Neural cell (in vitro differentiated cells): ENCODE measurements around the gene LZTS3.

Source experiments
- CTCF ChIP-seq: fragments of 450-650 bp; IDR thresholded peaks from 2 replicates; pipeline ENCODE4 v1.5.1; 2014; ENCODE audit warnings: antibody characterized with exemption, mild to moderate bottlenecking, moderate library complexity; ENCODE audit not compliant: poor library complexity, severe bottlenecking
- EP300 ChIP-seq: fragments of 450-650 bp; conservative IDR thresholded peaks from 2 replicates; pipeline ENCODE4 v1.6.1; 2014; ENCODE audit warnings: antibody characterized with exemption, mild to moderate bottlenecking, moderate library complexity; ENCODE audit not compliant: poor library complexity, severe bottlenecking
- EZH2 ChIP-seq: fragments of 200-600, 300-800 bp; shearing (Covaris generic), sonication (generic); IDR thresholded peaks from 2 replicates; pipeline ENCODE4 v1.6.1; 2014; ENCODE audit warnings: antibody characterized with exemption, low read length, borderline replicate concordance, mild to moderate bottlenecking; ENCODE audit not compliant: insufficient read depth, poor library complexity, severe bottlenecking
- POLR2AphosphoS5 ChIP-seq: IDR thresholded peaks from 2 replicates; pipeline ENCODE4 v1.6.1; 2012
- TF ChIP-seq, protein P1 (sequence below): IDR thresholded peaks from 2 replicates; pipeline ENCODE4 v1.6.1; 2012; ENCODE audit warnings: borderline replicate concordance

DNA sequence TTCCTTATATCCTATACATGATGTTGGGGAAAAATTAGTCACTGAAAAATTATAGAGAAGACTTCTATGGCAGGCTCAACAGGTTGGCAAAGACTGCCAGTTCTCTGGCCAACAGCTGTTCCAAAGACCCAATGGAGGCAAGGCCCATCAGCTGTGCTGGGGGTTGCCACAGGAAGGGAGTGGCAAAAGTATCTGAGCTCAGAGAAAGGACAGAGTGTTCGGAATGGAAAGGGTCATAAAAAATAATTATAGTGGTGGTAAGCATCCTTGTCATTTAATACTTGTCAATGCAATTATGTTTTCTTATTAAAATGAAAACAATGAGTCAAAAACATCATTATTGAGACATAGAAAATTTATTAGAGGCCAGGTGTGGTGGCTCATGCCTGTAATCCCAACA lies 49.8 kb downstream of the LZTS3 start:
- no peak for TF ChIP-seq EZH2
- no peak for TF ChIP-seq POLR2AphosphoS5
- no peak for TF ChIP-seq CTCF
- TF ChIP-seq EP300 = no peak
- TF ChIP-seq, protein P1, sequence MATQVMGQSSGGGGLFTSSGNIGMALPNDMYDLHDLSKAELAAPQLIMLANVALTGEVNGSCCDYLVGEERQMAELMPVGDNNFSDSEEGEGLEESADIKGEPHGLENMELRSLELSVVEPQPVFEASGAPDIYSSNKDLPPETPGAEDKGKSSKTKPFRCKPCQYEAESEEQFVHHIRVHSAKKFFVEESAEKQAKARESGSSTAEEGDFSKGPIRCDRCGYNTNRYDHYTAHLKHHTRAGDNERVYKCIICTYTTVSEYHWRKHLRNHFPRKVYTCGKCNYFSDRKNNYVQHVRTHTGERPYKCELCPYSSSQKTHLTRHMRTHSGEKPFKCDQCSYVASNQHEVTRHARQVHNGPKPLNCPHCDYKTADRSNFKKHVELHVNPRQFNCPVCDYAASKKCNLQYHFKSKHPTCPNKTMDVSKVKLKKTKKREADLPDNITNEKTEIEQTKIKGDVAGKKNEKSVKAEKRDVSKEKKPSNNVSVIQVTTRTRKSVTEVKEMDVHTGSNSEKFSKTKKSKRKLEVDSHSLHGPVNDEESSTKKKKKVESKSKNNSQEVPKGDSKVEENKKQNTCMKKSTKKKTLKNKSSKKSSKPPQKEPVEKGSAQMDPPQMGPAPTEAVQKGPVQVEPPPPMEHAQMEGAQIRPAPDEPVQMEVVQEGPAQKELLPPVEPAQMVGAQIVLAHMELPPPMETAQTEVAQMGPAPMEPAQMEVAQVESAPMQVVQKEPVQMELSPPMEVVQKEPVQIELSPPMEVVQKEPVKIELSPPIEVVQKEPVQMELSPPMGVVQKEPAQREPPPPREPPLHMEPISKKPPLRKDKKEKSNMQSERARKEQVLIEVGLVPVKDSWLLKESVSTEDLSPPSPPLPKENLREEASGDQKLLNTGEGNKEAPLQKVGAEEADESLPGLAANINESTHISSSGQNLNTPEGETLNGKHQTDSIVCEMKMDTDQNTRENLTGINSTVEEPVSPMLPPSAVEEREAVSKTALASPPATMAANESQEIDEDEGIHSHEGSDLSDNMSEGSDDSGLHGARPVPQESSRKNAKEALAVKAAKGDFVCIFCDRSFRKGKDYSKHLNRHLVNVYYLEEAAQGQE = no peak
